ENCODE results near the gene GAS6. TPM values are rescaled to one million over a fixed set of nuclear protein-coding genes. Genes with fewer than 3 reads are reported as not detected.

Gene GAS6
- total and polyA plus RNA-seq, 2 experiments from 2014 or later = 822 to 1,035 TPM

DNA sequence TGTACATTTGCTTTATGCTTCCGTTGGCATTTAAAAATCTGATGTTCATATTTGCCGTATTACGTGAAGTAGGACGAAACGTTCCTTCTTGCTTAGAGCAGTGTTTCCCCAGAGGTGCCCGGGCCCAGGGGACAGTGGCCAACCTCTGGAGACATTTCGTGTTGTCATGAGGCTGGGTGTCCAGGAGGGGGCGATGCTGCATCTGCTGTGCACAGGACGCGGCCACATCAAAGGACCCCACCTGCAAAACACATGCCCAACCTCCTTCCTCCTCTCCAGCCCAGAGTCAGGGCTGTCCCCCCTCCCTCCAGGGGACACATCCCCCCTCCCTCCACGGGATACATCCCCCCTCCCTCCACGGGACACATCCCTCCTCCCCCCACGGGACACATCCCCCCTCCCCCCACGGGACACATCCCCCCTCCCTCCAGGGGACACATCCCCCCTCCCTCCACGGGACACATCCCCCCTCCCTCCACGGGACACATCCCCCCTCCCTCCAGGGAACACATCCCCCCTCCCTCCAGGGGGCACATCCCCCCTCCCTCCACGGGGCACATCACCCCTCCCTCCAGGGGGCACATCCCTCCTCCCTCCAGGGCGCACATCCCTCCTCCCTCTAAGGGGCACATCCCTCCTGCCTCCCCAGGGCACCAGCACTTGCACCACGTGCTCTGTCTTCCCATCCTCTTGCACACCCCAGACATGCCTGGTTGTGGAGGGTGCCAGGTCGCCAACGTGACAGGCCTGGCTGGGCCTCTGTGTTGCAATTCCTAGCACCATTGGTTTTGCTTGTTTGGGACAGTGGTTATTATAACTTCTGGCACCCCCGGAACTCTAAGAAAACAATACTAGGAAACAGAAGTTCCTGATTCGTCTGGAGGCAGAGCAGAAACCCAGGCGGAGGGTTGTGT is 46.7 kb downstream of the GAS6 start:
- H3K9me2 ChIP-seq (ENCODE audit: insufficient read depth) = no peaks in the 10 kb centered on the region
- H3F3A ChIP-seq (ENCODE audit: insufficient read depth) = peaks cover 34% of the 10 kb centered on the region
- H3K27me3 ChIP-seq (replicated peaks; ENCODE audit: insufficient read depth) = no peaks in the 10 kb centered on the region
- peak; percentile 97 for DNase-seq
- no peaks in the 10 kb centered on the region for H3K9me3 ChIP-seq (ENCODE audit: low read depth)
- in situ Hi-C loops (cut with MboI) = no loop called here
- TF ChIP-seq EZH2 (IDR thresholded peaks at IDR 0.05; ENCODE audit: insufficient read depth, poor library complexity, severe bottlenecking) = no peak
- TF ChIP-seq EZH2phosphoT487 (IDR thresholded peaks at IDR 0.05; ENCODE audit: insufficient read depth, low read depth) = no peak
- H4K20me1 ChIP-seq (ENCODE audit: insufficient read depth) = no peaks in the 10 kb centered on the region
- peaks cover 40% of the 10 kb centered on the region for H3K4me1 ChIP-seq (ENCODE audit: insufficient read depth)
- peak overlapping the region; percentile 62 for H3K27ac ChIP-seq
- no peaks in the 10 kb centered on the region for H3K79me2 ChIP-seq (ENCODE audit: insufficient read depth)
- peak overlapping the region; percentile 31; the same call in 1 of the 2 replicates for H3K9ac ChIP-seq
- H2AFZ ChIP-seq = no peak overlapping the region
- 7 to 12% methylated on average over 17 to 24 of the region's 24 CpGs for WGBS, 2 experiments (ENCODE audit: low coverage in 1 of 2, low lambda C conversion rate in 2 of 2, missing lambda C conversion rate in 2 of 2)
- H3K4me3 ChIP-seq = no peak overlapping the region
- H3K4me2 ChIP-seq (ENCODE audit: unreplicated experiment) = no peak overlapping the region
- peaks cover 7% of the 10 kb centered on the region; the same call in 1 of the 2 replicates for H3K36me3 ChIP-seq (ENCODE audit: low read depth)

DNA sequence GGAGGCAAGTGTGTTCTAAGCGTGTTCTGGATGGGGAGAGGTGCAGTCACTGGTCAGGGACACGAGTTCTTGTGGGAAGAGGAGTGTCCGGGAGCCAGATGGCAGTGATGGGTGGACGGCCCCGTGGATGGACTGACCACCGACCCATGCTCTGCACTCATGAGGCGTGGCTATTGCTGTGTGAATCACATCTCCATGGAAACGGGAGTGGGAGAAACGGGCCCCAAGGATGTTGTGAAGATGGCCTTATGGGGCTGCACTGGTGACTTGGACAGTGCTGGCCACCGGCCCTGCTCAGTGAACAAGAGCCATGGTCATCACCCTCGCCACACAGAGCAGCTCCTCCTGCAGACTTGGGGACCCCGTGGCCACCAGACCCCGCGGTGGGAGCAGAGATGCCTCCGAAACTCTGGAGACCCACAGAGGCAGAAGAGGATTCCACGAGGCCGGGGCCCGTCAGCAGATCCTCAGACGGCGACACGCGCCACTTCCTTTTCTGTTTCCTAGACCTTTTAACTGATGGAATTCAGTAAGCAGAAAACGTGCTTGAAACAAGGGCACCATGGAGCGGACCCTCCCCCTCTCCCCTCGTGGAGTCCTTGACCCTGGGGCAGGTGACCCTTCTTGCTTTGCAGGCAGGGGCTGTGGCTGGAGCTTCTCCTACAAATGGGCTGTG is 47.5 kb downstream of the GAS6 start:
- Histone ChIP-seq H3K4me3 (no peak overlapping the region), H3K9ac (no peak overlapping the region), H4K20me1 (ENCODE audit: insufficient read depth) (no peaks in the 10 kb centered on the region), H3F3A (ENCODE audit: insufficient read depth) (peaks cover 26% of the 10 kb centered on the region; the same call in 1 of the 2 replicates), H3K4me1 (ENCODE audit: insufficient read depth) (peaks cover 32% of the 10 kb centered on the region), H3K4me2 (ENCODE audit: unreplicated experiment) (no peak overlapping the region), H3K36me3 (ENCODE audit: low read depth) (no peaks in the 10 kb centered on the region; the same call in 1 of the 2 replicates), H2AFZ (no peak overlapping the region), H3K27me3 (replicated peaks; ENCODE audit: insufficient read depth) (no peaks in the 10 kb centered on the region), H3K9me2 (ENCODE audit: insufficient read depth) (no peaks in the 10 kb centered on the region), H3K9me3 (ENCODE audit: low read depth) (no peaks in the 10 kb centered on the region), H3K79me2 (ENCODE audit: insufficient read depth) (no peaks in the 10 kb centered on the region), H3K27ac (no peak overlapping the region)
- no peak for TF ChIP-seq EZH2phosphoT487 (IDR thresholded peaks at IDR 0.05; ENCODE audit: insufficient read depth, low read depth)
- TF ChIP-seq EZH2 (IDR thresholded peaks at IDR 0.05; ENCODE audit: insufficient read depth, poor library complexity, severe bottlenecking) = no peak
- DNase-seq = peak; percentile 51
- 76 to 77% methylated on average over 24 to 25 of the region's 25 CpGs for WGBS, 2 experiments (ENCODE audit: low coverage in 1 of 2, low lambda C conversion rate in 2 of 2, missing lambda C conversion rate in 2 of 2)
- in situ Hi-C loops (cut with MboI) = no loop called here

DNA sequence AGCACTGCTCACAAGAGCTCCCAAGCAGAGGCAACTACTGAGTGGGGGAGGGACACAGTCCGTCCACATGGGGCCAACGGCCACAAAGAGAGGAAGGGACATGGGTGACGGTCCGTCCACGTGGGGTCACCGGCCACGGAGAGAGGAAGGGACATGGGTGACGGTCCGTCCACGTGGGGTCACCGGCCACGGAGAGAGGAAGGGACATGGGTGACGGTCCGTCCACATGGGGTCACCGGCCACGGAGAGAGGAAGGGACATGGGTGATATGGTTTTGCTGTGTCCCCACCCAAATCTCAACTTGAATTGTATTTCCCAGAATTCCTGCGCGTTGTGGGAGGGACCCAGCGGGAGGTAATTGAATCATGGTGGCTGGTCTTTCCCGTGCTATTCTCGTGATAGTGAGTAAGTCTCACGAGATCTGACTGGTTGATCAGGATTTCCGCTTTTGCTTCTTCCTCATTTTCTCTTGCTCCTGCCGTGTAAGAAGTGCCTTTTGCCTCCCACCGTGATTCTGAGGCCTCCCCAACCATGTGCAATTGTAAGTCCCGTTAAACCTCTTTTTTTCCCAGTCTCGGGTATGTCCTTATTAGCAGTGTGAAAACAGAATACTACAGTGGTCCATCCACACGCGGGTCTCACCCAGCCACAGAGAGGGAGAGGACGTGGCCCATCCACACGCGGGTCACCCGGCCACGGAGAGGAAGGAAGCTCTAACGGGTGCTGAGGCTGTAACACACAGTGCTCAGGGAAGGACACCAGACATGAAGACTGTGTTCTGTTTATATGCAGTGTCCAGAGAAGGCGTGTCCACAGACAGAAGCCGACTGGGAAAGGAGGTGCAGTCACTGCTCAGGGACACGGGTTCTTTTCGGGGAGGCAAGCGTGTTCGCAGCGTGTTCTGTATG is 48.5 kb downstream of the GAS6 start:
- DNase-seq = no peak
- H4K20me1 ChIP-seq (ENCODE audit: insufficient read depth) = no peaks in the 10 kb centered on the region
- no peaks in the 10 kb centered on the region for H3K79me2 ChIP-seq (ENCODE audit: insufficient read depth)
- H3K4me2 ChIP-seq (ENCODE audit: unreplicated experiment) = no peak overlapping the region
- H3K36me3 ChIP-seq (ENCODE audit: low read depth) = no peaks in the 10 kb centered on the region; the same call in 1 of the 2 replicates
- H3F3A ChIP-seq (ENCODE audit: insufficient read depth) = peaks cover 23% of the 10 kb centered on the region; the same call in 1 of the 2 replicates
- H3K9ac ChIP-seq = no peak overlapping the region
- no peak overlapping the region for H3K27ac ChIP-seq
- H3K9me3 ChIP-seq (ENCODE audit: low read depth) = no peaks in the 10 kb centered on the region
- 88 to 91% methylated on average over 28 to 42 of the region's 42 CpGs for WGBS, 2 experiments (ENCODE audit: low coverage in 1 of 2, low lambda C conversion rate in 2 of 2, missing lambda C conversion rate in 2 of 2)
- in situ Hi-C loops (cut with MboI) = no loop called here
- H3K4me1 ChIP-seq (ENCODE audit: insufficient read depth) = peaks cover 25% of the 10 kb centered on the region
- no peaks in the 10 kb centered on the region for H3K27me3 ChIP-seq (replicated peaks; ENCODE audit: insufficient read depth)
- H3K9me2 ChIP-seq (ENCODE audit: insufficient read depth) = no peaks in the 10 kb centered on the region
- no peak overlapping the region for H2AFZ ChIP-seq
- TF ChIP-seq EZH2 (IDR thresholded peaks at IDR 0.05; ENCODE audit: insufficient read depth, poor library complexity, severe bottlenecking) (no peak), EZH2phosphoT487 (IDR thresholded peaks at IDR 0.05; ENCODE audit: insufficient read depth, low read depth) (no peak)
- H3K4me3 ChIP-seq = no peak overlapping the region

DNA sequence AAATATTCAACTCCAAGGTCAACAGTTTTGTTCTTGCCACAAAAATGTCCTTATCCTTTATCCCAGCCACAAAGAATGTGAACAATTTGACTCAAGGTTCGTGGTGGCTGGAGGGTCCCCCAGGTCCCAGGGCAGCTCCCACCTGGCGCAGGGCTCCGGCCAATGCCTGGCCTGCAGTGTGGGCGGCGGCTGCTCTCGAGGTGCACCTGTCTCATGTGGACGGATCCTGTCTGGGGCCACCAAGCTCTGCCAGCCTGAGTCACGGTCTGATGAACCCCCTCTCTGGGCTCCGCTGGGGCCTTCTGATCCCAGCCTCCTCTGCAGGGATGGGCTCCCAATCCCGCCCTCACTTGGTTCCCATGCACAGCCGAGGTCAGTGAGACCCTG is 49.4 kb downstream of the GAS6 start:
- Histone ChIP-seq H3K9ac (no peak overlapping the region), H3F3A (ENCODE audit: insufficient read depth) (peaks cover 16% of the 10 kb centered on the region; the same call in 1 of the 2 replicates), H3K9me2 (ENCODE audit: insufficient read depth) (no peaks in the 10 kb centered on the region), H3K36me3 (ENCODE audit: low read depth) (no peaks in the 10 kb centered on the region), H3K4me2 (ENCODE audit: unreplicated experiment) (no peak overlapping the region), H3K4me1 (ENCODE audit: insufficient read depth) (peaks cover 17% of the 10 kb centered on the region), H2AFZ (no peak overlapping the region), H3K27me3 (replicated peaks; ENCODE audit: insufficient read depth) (no peaks in the 10 kb centered on the region), H4K20me1 (ENCODE audit: insufficient read depth) (no peaks in the 10 kb centered on the region), H3K27ac (no peak overlapping the region), H3K79me2 (ENCODE audit: insufficient read depth) (no peaks in the 10 kb centered on the region), H3K4me3 (no peak overlapping the region), H3K9me3 (ENCODE audit: low read depth) (no peaks in the 10 kb centered on the region)
- WGBS, 2 experiments (ENCODE audit: low coverage in 1 of 2, low lambda C conversion rate in 2 of 2, missing lambda C conversion rate in 2 of 2) = 75 to 81% methylated on average over 10 to 11 of the region's 11 CpGs
- TF ChIP-seq EZH2 (IDR thresholded peaks at IDR 0.05; ENCODE audit: insufficient read depth, poor library complexity, severe bottlenecking) (no peak), EZH2phosphoT487 (IDR thresholded peaks at IDR 0.05; ENCODE audit: insufficient read depth, low read depth) (no peak)
- in situ Hi-C loops (cut with MboI) = no loop called here
- DNase-seq = peak; percentile 46

Data from GM23248 (cell line).